T-helper 1 cell treated with Interleukin-12 subunit alpha and Interleukin-12 subunit beta and Interleukin-4 antibody, amounts not matched to agents 30 ng/mL and 1 ng/mL, for 36 hours (primary cell): Measurements from ENCODE around the gene RELB. TPM values are rescaled to one million over a fixed set of nuclear protein-coding genes. Genes with fewer than 3 reads are reported as not detected.
"Not testable (repeated sequence)": the region's sequence is repeated elsewhere in the genome, so short reads cannot be mapped to it uniquely, and the experiment has no call there.

Source experiments
- intact Hi-C: fragments of 100-400 bp; cut with micrococcal nuclease; formaldehyde crosslinking; loops from one replicate; pipeline ENCODE4 v1.15.1; 2024
- total RNA-seq: library from RNA; stranded (reverse); gene quantifications from 2 replicates; pipeline ENCODE4 v1.2.3, GENCODE V29; 2022

Gene RELB
- 111 TPM in 2 replicates for total RNA-seq

DNA sequence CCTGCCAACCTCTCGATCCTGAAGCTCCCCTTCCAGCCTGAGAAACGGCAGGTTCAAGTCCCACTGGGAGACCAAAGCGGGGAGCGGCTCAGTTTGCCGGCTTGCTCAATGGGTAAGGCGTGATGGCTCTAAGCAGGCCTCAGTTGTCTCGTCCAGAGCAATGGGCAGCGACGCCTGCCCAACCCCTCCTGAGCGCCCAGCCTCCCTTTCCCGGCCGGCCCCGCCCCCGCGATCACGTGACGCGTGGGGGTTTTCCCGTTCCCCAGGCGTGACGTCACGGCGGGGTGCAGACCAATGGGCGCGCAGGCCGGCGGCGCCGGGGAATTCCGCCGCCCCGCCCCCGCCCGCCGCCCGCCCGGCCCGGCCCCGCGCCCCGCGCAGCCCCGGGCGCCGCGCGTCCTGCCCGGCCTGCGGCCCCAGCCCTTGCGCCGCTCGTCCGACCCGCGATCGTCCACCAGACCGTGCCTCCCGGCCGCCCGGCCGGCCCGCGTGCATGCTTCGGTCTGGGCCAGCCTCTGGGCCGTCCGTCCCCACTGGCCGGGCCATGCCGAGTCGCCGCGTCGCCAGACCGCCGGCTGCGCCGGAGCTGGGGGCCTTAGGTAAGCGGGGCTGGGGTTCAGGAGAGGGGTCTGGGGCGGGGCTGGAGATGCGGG, at the start of gene RELB:
RELB (plus strand) TSS at position 378 of the 653 bp plus-strand sequence; CDS start at position 494, 116 bp downstream.
- intact Hi-C loops, result loop anchor here (5.0 kb wide), 3 partner anchors 76 to 406 kb away; partner anchors contain the start of genes GEMIN7, POLR1G, PPP1R13L and ZNF296

- intact Hi-C loops, result loop anchor here (1.0 to 5.0 kb wide), 4 partner anchors 109 to 416 kb away; partner anchors contain the start of gene ERCC2
Observed at GRCh38 chr19:44954278-44954648, 47.0 kb upstream of the RELB start.

DNA sequence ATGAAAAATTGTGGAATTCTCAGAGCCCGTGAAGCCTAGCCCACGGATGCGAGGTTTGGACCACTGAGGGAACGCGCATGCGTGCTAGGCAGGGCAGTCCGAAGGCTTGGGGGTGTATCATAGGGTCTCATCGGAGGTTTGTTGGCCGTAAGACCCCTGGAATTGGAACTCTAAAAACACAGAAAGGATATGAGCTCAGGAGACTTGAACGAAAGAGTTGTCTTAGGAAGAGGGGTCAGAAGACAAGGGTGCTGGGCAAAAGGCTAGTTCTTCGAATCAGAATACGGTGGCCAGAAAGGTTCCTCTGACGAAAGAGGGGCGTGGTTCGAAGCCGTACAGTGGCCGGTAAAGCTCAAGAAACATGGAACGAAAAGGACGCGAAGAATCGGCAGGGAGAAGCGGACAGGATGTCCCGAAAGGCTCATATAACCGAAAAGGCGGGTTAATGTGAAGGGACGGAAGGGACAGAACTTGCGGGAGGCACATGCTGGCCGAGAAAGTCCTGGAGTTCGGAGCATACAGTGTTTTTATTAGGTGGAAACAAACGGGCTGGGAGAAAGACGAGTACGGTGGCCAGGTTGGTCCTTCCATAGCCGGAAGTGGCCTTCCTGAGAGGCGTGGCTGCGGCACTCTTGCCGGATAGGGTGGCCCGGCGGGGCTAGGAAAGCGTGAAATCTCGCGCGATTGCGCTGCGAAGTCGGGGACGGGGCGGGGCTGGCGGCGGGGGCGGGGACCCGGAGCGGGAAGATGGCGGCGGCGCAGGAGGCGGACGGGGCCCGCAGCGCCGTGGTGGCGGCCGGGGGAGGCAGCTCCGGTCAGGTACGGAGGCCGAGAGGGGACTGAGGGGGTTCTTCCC, 46.4 kb upstream of the RELB start, which contains the start of gene CLPTM1:
CLPTM1 (plus strand) TSS at position 732 of the 856 bp plus-strand sequence; CDS start at position 748, 16 bp downstream.
- intact Hi-C loops, result loop anchor here (1.0 to 5.0 kb wide), 10 partner anchors 47 to 415 kb away; partner anchors contain the start of genes BLOC1S3, CLASRP, ERCC2 and TRAPPC6A

DNA sequence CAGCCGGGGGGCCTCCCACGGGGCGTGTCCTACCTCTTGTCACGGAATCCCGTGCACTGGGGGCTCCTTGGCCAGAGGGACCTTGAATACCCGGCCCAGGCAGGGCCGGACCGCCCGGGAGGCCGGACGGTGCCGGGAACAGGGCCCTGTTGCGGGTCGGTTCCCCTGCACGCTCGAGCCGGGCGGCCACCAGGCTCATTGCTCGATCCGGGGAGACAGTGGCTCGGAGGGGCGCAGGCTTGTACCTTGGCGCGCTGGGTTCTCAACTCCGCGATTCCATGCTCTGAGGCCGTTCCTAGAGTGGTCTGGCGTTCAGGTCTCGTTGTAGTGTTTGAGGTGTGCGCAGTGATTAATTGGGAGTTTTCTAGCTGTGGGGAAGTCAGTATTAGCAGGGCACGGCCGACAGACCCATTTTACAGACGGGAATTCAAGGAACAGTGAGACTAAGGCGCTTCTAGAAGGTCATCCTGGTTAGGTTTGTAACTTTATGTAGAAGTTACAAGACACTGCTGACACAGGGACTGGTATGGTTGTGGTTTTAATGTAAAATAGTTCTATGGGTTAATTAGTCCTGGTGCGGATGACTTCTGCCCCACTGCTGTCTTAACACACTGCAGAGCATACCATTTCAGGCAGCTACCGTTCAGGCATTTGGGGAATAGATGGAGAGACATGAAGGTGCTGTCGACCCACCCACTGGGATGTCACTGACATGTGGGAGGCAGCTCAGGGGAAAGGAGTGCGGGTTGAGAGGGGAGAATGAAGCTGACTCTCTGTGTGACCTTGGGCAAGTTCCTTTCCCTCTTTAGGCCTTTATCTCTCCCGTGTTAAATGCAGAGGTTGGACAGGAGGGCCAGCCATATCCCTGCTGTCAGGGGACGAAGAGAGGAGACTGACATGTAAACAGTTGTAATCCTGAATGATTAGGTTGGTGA, 45.5 kb upstream of the RELB start:
- intact Hi-C loops, result loop anchor here (1.0 kb wide), 6 partner anchors 47 to 223 kb away; partner anchors contain the start of genes BLOC1S3, CLASRP and TRAPPC6A

DNA sequence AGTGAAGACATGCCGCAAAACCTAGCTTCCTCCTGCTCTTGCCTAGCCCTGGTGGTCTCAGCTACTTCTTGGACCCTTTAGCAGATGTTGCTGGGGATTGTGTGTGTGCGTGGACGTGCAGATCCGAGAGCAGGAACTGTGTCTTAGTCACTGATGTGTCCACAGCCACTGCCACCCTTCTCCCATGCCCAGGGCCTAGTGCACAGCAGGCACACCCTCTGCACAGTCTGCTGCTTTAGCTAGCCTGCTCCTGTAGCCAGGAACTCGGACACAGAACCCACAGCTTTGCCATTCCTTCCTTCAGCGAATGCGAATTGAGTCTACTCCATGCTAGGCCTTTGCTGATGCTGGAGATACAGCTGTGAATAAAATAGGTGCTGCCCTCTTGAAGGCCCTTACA, 43.7 kb upstream of the RELB start:
- intact Hi-C loops, result no loop called here

DNA sequence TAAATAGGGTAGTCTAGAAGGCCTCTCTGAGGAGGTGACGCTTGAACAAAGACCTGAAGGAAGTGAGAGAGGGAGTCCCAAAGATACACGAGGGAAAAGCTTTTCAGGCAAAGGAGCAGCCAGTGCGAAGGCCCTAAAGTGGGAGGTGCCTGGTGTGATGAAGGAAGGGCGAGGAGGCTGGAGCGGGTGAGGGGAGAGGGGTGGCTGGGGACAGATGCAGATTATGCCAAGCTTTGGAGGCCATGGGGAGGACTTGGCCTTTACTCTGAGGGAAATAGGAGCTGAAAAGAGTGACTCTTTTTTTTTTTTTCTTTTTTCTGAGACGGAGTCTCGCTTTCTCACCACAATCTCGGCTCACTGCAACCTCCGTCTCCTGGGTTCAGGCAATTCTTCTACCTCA, 43.2 kb upstream of the RELB start:
- intact Hi-C loops, result no loop called here

DNA sequence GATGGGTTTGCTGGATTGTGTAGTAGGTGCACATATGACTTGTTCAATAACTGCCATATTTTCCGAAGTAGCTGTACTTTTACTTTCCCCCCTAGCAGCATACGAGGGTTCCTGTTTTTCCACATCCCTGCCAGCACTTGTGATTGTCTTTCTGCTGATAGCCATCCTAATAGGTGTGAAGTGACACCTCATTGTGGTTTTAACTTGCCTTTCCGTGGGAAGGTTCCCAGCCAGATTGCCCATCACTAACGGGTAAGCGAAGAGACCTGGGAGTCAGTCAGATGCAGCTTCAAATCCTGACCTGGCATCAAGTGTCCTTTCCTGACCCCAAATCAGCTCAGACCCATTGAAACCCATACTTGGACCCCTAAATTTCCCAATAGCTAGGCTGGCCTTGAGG, 41.6 kb upstream of the RELB start:
- intact Hi-C loops, result no loop called here

GRCh38 chr19:44960906-44961728, 40.1 kb upstream of the RELB start:
- intact Hi-C loops, result no loop called here

GRCh38 chr19:44961821-44962220, 39.4 kb upstream of the RELB start:
- intact Hi-C loops, result no loop called here

- intact Hi-C loops, result no loop called here
Observed at GRCh38 chr19:44968118-44968517, 33.1 kb upstream of the RELB start.

DNA sequence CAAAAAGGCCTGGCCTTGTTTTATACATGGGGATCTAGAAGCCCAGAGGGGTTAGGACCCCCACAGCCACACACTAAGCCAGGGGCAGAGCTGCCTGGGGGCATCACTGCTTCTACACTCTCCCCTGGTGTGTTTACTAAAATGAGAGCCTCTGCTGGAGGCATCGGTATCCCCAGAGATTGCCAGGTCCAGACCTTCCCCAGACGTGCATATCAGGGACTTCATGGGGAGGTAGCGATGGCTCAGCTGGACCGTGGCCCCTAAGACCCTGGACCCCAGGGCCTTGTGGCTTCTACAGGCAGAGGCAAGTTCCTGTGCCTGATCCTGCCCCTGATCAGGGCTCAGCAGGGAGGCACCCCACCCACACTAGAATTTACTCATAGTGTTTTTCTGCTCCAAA, 32.6 kb upstream of the RELB start:
- intact Hi-C loops, result no loop called here

DNA sequence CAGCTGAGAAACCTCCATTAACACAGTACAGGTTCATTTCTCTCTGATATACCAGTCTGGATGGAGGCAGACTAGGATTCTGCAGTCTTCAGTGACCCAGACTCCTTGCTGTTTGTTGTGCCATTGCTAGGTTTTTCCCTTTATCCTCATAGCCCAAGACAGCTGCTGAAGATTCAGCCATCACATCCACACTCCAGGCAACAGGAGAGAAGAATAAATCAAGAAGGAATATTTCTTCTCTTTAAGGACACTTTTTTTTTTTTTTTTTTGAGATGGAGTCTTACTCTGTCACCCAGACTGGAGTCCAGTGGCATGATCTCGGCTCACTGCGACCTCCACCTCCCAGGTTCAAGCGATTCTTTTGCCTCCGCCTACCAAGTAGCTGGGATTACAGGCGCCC, 31.8 kb upstream of the RELB start:
- intact Hi-C loops, result no loop called here

DNA sequence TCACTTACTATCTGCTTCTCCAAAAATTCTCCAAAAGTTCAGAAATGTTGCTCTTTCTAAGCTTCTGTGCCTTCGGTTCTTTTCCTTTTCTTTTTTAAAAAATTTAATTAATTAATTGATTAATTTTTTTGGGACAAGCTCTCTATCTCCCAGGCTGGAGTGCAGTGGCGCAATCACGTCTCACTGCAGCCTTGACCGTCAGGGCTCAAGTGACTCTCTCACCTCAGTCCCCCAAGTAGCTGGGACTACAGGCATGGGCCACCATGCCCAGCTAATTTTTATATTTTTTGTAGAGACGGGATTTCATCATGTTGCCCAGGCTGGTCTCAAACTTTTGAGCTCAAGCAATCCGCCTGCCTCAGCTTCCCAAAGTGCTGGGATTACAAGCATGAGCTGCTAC, 29.8 kb upstream of the RELB start:
- intact Hi-C loops, result not testable (repeated sequence)

- intact Hi-C loops, result no loop called here
Observed at GRCh38 chr19:44972802-44973201, 28.5 kb upstream of the RELB start.

DNA sequence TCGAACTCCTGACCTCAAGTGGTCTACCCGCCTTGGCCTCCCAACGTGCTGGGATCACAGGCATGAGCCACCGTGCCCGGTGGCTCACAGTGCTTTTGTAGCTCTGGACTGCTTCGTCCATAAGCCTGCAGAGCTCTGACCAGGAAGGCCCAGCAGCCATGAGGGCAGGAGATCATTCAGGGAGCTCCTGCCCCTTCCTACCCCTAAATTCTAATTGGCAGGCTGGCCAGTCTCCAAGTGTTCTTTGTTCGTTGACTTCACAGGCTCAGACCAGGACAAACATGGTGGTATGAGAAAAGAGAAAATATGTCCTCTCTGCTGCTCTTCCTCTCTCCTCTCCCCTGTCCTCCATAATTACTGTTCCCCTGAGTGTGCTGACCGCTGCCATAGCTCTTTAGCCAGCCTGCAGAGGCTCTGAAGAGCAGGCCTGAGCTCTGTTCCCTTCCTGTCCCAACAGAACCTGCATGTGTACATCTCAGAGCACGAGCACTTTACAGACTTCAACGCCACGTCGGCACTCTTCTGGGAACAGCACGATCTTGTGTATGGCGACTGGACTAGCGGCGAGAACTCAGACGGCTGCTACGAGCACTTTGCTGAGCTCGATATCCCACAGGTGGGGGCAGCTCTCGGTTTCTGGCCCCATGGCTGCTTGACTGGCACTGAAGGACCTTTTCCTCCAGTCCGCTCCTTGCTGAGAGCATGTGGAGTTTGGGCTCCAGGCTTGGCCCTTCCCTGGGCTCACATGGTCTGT, 27.1 kb upstream of the RELB start:
- intact Hi-C loops, result no loop called here

GRCh38 chr19:44974857-44975256, 26.4 kb upstream of the RELB start:
- intact Hi-C loops, result no loop called here

- intact Hi-C loops, result no loop called here
Observed at GRCh38 chr19:44975444-44975843, 25.8 kb upstream of the RELB start.

GRCh38 chr19:44984005-44984404, 17.3 kb upstream of the RELB start:
- intact Hi-C loops, result no loop called here

DNA sequence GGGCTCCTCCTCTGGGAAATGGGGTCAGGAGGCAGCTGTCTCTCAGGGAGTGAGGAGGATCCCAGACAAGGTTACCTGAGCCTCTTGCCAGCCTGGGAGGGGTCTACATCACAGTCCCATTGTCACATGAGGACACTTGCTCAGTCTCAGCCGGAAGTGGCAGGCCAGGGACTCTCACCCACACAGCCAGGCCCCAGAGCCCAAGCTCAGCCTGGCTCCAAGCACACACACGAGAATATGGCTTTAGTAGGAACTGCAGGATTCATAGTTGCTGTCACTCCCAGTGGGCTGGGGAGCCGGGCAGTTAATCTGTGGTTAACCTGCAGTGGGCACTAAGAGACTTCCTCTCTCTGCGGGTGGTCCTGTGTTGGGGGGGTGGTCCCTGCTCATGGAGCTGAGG, 15.8 kb upstream of the RELB start:
- intact Hi-C loops, result loop anchor here (5.0 kb wide), 1 partner anchor 352 kb away; no protein-coding TSS in a partner anchor
